Measurements from ENCODE around the gene CNIH3.

The CNIH3 gene

GRCh38 chr1:224726441-224727182, 110.5 kb downstream of the CNIH3 start:
- no peak for DNase-seq

GRCh38 chr1:224727351-224728289, 111.5 kb downstream of the CNIH3 start:
- DNase-seq, result no peak

GRCh38 chr1:224730540-224730939, 114.4 kb downstream of the CNIH3 start:
- DNase-seq, result no peak

- DNase-seq, result no peak
Observed at GRCh38 chr1:224730965-224731364, 114.8 kb downstream of the CNIH3 start.

- no peak for DNase-seq
Observed at GRCh38 chr1:224731633-224732032, 115.5 kb downstream of the CNIH3 start.

- no peak for DNase-seq
Observed at GRCh38 chr1:224732377-224733026, 116.4 kb downstream of the CNIH3 start.

- no peak for DNase-seq
Observed at GRCh38 chr1:224733027-224733911, 117.2 kb downstream of the CNIH3 start.

GRCh38 chr1:224734261-224734935, 118.3 kb downstream of the CNIH3 start:
- DNase-seq, result no peak

- no peak for DNase-seq
Observed at GRCh38 chr1:224735159-224735558, 119.0 kb downstream of the CNIH3 start.

GRCh38 chr1:224736619-224737352, 120.7 kb downstream of the CNIH3 start:
- DNase-seq, result no peak

- DNase-seq, result no peak
Observed at GRCh38 chr1:224737353-224737727, 121.2 kb downstream of the CNIH3 start.

- no peak for DNase-seq
Observed at GRCh38 chr1:224739303-224739996, 123.3 kb downstream of the CNIH3 start.

GRCh38 chr1:224739997-224740684, 124.0 kb downstream of the CNIH3 start:
- no peak for DNase-seq

- no peak for DNase-seq
Observed at GRCh38 chr1:224740685-224741052, 124.6 kb downstream of the CNIH3 start.

- no peak for DNase-seq
Observed at GRCh38 chr1:224742349-224742748, 126.2 kb downstream of the CNIH3 start.

- DNase-seq, result peak; percentile 3
Observed at GRCh38 chr1:224743608-224744164, 127.6 kb downstream of the CNIH3 start.

GRCh38 chr1:224744521-224744920, 128.4 kb downstream of the CNIH3 start:
- no peak for DNase-seq

GRCh38 chr1:224745394-224745793, 129.3 kb downstream of the CNIH3 start:
- no peak for DNase-seq

- no peak for DNase-seq
Observed at GRCh38 chr1:224745924-224746323, 129.8 kb downstream of the CNIH3 start.

GRCh38 chr1:224747578-224747977, 131.5 kb downstream of the CNIH3 start:
- DNase-seq, result no peak

All from NCI-H748 treated with DMSO at 0.1 percent for 48 hours (cell line).